Activated CD4-positive, CD25-positive, alpha-beta regulatory T cell (primary cell): ENCODE measurements around the gene KRT4.

Experiments
- DNase-seq, 4 experiments: peaks; one replicate each; lab custom pipeline; 2025; lab: John Stamatoyannopoulos, UW

The KRT4 gene

DNA sequence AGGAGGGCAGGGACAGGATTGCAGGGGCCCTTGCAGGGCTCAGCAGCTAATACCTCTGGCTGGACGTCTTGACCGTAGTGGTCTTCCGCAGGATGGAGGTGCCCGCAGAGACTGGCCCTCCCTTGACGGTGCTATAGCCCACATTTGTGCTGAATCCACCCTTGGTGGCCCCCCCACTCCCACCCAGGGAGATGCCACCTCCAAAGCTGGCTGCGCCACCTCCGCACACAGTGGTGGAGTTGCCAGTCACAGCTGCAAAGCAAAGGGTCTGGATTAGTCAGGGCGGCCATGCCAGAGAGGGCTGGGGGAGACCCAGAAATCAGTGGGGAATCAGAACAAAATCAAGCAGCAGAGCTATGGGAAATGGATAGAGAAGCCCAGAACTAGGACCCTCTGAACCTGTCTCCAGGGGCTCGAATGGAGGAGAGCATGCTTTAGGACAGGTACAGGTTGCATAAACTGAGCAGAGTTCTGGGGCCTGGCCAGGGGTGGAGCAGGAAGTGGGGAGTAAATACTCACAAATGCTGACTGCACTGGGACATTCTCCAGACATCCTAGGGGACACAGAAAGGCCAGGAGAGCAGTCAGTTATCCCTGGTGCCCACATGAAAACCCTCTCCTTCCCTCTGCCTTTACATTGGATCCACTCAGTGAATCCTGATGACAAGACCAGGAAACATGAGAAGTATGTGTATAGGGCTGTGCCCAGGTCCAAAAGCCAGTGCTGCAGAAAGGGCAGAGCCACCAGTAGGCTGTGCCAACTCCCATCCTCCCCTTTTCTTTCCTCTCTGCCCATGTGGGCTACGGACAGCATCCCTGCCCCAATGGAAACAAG is 8.1 kb upstream of the KRT4 start:
- no peak for DNase-seq

DNA sequence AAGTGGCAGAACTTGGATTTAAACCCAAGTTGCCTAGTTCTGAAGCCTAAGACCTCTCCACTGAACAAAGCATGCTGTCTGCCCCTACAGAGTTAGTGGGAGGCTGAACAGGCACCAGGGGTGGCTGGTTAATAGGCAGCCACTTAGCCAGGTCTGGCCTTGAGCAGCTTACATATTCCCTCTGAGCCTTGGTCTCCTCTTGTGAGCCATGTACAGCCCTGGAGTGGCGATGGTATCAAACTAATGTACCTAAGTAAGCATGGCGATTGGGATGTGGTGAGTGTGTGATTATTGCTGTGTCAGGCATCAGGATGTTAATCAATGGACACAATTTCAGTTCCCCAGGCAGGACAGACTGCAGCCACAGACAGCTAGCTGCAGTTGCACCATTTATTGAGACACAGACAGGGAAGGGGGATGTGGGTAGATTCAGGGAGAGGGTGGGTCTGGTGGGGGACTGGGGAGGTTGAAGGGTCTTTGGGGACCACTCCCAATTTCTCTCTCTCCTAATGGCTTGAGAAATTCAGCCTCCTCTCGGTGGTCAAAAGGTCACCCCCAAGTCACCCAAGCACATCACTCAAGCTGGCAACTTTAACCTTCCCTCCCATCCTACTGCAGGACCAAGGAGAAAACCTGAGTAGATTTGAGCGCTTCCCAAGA is 7.3 kb upstream of the KRT4 start:
- DNase-seq, result no peak

DNA sequence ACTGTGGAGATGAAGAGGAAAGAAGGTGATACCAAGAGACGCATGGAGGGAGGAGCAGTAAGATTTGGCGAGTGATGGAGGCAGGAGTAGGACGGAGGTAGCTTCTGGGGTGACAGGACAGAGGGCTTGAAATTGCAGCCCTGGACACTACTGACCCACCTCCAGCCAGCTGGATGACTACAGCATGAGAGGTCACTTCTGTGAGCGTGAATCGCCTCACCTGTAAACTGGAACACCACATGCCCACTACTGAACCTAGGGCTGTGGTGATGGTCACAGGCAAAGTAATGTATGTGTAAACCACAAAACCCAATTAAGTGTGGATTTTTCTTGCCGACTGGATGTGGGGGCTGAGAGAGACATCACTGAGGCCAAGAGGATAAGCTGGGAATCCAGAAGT is 6.6 kb upstream of the KRT4 start:
- no peak for DNase-seq

DNA sequence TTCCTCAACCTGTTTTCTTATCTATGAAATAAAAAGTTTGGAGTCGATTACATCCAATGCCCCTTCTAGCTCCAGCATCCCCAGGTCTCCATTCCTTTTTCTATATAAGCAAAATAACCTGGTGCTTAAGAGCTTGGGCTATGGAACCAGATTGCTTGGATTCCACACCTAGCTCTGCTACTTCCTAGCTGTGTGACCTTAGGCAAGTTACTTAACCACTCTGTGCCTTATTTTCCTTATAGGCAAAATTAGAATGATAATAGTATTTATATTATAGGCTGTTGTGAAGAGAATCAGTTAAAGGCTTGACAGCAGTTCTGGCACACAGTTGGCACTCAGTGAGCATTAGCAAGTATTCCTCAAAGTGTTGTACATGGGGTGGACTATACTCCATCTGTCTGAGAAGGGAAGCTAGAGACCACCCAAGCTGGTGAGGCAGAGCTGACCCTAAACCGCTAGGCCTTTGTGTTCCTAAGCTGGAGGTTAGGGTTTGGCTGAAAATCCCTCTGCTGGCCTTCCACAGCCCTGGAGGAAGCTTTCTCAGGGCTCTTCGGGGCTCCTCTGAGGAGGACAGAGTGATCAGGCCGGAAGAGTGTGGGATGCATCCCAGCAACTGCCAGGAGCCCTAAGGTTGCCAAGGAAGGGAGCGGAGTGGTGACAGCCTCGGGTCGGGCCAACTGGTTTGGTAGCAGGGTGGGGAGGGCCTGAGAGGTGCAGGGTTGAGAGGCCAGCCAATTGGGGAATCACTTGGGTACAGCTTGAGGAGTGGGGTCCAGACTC is 6.0 kb upstream of the KRT4 start:
- DNase-seq, result no peak

DNA sequence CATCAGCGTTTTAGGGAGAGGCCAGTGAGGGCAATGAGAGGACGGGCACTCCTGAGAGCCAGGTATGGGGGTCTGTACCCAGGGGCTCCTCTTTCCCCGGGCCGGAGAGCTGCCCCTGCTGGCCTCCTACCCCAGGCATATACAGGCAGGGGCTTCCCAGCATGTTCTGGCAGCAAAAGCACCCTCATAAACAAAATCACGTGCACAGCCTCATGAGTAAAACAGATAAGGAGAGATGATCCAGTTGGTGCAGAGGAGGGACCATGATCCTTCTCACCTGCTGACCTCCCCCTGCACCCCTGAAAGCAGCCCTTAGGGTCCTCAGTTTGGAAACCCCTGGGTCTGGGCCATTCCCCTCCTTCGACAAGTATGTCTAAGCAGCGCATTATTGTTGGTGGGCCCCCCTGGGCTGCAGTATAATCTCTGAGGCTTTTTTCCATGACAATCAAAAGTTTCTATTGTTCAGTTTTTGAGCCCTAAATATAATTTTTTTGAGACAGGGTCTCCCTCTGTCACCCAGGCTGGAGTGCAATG is 5.0 kb upstream of the KRT4 start:
- DNase-seq, result no peak

DNA sequence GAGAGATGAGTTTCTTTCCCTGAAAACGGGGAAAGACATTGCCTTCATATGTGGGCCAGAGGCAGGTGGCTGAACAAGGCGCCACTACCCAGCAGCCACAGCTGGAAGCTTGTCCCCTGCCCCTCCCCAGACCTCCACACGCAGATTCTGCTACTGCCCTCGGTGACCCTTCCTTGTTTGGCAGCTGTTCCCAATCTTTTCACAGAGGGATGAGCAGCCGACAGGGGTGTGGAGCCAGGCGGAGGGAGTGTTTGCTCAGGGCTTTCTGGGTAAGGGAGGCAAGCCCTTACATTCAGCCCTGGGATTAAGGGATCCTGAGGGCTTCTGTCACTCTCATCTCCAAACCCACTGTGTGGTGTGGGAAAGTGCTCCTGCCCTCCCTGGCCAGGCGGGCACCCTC is 4.5 kb upstream of the KRT4 start:
- DNase-seq, result no peak

DNA sequence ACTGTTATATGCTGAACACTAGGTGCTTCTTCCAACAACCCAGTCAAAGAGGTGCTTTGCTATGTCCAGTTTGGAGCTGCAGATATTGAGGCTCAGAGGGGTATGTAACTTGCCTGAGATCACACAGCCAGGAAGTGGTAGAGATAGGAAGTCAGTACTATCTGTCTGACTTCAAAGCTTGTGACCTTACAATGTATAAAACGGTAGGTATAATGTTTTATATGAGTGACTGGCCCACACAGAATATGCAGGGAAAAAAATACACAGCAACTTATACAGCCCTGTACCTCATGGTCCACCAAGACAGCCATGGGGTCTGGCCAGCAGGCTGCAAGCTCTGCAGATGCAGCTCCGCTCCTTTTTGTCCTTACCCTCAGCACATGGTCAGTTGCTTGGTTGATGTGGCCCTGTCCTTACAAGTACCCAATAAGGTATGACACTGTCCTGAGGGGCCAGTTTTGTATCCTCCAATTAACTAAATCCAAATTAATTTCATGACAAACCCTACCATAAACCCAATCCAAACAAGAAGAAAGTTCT is 3.9 kb upstream of the KRT4 start:
- DNase-seq, result no peak

DNA sequence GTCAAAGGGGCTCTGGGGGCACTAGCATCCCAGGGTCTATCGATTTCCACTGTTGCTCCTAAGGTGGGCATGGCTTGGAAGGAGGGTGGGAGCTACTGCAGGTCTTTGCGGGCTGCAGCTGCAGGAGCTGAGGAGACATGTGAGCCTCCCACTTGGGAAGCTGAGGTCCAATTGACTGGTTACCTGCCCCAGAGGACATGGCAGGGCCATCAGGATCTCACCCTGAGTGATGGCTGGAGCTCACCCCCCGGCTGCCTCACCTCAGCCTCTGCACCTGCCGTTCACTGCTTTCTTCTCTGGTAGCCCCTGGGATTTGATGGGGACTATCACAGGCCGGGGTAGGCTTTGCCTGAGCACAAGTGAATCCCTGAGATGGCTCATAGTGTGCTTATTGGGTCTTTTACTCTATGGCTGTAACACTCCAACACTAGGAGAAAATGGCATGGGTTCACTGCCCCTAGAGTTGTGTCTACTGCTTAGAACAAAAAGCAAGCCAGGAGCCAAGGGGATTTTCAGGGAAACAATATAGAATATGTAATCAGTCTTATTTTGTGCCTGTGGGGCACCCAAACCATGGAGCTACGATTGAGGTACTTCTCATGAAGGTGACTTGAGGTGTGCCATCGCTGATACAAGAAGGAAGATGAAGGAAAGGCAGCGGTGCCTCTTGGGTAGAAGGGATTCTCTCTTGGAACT is 3.2 kb upstream of the KRT4 start:
- DNase-seq, result no peak

DNA sequence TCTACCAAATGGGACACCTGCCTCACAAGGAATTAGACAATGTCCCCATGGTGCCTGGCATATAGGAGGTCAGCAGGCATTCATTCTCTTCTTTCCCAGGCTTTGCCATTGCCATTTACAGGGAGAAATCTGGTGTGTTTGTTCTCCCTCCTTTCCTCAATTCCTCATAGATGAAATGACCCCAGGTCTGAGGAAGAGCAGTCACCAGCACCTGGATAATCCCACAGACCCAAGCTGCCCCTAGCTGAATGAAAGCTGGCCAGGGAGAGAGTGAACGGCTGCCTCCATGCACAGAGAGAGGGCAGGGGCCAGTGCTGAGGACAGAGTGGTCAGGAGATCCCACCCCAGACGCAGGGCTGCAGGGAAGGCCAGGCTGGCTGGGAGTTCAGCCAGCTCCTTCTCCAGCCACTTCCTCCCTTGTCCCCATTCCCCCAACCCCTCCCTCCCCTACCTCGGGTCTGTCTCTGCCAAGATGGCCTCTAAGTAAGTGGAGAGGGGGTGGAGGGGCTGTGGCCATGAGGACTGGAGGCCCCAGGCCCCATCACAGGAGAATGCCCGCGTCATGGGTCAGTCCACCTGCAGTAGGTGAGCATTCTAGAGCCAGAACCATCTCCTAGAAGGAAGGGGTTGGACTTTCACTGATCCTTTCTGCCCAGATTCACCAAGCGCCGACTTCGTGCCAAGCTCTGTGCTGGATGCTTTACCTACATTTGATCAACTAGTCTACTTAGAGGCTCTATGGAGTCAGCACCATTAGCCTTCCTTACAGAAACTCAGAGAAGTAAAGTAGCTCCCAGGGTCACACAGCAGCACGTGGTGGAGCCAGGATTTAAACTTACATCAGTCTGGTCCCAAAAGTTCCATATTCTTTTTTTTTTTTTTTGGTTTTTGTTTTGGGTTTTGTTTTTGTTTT is 2.0 kb upstream of the KRT4 start:
- DNase-seq, result no peak

DNA sequence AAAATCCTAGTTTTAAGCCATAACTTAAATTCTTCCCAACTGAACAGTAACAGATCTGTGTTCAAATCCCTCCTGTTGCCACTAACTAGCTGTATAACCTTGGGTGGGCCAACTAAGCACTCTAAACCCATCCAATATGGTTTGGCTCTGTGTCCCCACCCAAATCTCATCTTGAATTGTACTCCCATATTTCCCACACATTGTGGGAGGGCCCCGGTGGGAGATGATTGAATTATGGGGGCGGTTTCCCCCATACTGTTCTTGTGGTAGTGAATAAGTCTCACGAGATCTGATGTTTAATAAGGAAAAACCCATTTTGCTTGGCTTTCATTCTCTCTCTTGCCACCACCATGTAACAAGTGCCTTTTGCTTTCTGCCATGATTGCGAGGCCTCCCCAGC is 1.2 kb upstream of the KRT4 start:
- DNase-seq, result no peak

DNA sequence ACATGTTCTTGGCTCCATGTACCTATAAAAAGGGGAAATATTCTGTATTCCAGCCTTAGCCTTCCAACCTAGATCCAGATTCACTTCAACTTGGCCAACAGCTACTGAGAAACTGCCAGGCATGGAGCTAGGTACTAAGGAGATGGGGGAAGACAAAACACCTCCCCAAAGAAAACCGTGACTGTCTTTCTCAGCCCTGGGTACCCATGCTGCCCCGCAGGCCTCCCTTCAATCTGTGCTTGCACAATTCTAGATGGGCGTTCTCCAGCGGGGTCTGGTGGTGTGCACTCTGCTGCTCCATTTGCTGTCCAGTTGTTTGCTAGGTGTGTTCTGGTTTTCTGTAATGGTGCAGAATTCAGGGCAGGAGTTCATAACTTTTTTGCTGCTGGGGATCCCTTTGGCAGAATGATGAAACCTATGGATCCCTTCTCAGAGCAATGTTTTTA is 817 bp upstream of the KRT4 start:
- no peak for DNase-seq

DNA sequence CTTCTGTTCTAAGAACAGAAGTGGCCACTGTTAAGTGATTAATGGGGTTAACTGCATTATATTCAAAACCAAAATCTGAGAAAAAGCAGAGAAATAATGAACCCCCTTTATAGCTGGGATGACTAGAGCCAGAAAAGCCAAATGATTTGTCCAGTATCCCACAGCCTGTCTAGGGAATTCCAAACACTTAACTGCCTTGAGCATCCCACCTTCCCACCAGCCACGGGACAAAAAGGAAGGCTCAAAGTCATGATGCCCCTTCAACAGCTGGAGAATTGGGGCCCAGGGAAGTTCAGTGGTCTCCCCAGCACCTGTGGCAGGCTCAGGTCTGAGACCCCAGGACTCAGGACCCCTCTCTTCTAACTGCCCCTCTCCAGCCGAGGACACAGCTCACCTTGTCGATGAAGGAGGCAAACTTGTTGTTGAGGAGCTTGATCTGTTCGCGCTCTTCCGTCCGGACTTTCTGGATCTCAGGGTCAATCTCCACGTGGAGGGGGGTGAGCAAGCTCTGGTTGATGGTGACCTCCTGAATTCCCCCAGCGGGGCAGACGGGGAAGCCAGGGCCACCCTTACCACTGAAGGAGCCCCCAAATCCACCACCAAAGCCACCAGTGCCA is 605 bp downstream of the KRT4 start:
- DNase-seq, result no peak

DNA sequence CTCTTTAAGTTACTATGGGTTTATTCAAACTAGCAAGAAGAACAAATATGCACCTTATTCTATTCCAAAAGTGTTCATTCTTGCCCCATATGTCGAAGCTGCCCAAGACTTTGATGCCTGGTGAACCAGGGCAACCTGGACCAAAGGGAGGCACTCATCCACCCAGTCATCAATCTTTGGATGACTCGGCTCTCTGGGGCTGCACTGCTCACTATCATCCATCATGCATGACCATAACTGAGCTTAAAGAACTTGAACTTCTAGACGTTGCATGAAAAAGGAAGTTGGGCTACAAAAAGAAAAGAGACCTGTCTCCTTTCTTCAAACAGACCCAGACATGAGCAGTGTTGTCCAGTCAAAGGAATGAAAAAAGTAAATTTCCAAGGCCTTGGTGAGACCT is 1.2 kb downstream of the KRT4 start:
- no peak for DNase-seq

DNA sequence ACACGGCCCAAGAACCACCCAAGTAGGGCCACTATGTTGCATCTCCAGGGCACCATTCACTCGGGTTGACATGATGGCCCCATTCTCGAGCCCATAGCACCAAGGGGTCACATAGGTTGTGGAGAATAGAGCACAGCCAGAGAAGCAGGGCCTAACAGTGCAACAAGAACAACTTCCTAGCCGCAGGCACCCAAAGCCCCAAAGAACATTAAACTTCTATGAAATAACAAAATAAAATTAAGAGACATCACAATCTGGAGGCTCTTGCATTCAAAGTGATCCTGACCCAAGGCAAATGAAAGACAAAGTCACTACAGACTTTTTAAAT is 1.9 kb downstream of the KRT4 start:
- no peak for DNase-seq

DNA sequence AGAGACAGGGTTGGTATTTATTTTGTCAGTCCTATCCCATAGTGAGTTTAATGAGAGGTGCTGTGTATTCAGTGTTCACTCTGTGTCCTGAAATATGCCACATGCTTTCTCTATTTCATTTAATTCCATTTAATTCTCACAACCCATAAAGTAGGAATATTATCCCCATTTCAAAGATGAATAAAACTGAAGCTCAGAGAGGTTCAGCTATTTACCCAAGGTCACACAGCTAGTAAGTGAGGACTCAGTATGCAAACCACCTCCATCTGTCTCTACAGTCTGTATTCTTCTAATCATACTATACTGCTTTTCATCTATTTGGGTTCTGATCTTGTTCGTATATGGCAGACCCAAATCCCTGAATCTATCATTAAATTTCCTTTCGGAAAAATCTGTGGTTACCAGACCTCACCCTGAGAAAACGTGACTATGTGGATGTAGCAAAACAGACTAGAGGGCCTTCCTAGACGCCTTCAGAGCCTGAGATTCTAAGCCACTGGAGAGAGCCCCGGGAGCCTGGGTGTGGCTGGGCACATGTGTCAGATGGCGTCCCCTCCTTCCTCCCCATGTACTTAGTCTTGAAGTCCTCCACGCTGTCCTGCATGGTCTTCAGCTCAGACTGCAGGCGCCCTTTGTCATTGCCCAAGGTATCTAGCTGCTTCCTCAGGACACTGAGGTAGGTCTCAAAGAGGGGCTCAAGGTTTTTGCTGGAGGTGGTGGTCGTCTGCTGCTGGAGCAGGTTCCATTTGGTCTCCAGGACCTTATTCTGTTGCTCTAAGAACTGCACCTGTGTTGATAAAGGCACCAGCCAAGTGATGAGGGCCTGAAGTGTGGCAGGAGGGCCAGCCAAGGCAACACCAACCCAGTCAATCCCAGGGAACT is 2.5 kb downstream of the KRT4 start:
- no peak for DNase-seq

DNA sequence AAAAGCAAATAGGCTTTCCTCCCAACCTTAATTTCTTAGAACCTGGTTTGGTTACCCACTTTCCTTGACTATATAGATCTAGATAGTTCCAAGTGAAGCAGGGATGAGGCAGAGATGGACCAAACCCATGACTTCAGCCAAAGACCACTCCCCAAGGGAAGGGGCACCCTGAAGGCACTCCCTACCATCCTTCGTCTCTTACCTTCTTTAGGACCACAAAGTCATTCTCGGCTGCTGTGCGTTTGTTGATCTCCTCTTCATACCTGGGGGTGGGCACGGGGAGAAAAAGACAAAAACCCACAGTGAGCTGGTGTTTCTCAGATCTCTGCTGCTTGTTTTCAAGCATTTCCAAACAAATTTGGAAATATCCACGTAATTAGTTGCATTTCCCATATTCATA is 3.4 kb downstream of the KRT4 start:
- DNase-seq, result no peak

DNA sequence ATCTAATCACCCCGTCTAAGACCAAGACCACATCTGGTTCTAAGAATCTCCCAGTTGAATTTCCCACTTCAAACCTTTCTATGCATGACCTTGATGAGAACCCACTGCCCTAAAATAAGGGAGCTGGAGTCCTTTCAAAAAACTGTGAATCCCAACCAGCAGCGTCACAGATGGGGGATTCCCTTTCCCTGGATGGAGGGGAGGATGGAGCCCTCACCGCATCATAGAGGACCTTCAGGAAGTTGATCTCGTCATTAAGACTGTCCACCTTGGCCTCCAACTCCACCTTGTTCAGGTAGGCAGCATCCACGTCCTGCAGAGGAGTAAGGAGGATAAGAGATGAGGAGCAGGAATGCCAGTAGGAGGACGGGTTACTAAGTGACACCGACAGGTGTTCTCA is 4.8 kb downstream of the KRT4 start:
- no peak for DNase-seq

DNA sequence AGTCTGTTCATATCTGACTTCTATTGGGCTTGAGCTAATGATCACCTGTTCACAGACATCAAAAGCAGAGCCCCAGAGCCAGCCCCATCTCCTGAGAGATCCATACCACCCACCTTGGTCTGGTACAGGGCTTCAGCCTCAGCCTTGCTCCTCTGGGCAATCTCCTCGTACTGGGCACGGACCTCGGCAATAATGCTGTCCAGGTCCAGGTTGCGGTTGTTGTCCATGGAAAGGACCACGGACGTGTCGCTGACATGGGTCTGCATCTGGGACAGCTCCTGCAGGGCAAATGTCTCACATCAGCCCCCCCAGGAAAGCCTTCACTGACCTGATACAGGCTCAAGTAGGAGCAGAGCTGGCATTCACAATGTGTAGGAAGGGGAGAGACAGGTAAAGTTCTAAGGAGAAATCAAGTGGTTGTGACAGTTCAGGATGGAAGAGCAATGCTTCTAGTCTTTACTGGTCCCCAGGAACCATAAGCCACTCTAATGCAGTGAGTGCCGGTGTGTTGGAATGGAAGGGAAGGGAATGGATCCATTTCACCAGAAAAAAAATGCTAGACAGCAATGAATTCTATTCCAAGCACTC is 5.2 kb downstream of the KRT4 start:
- no peak for DNase-seq
